GM12878 (cell line): ENCODE data around the gene TBCK.

ENCODE experiments used
- CBFB ChIP-seq: IDR thresholded peaks from 2 replicates; pipeline ENCODE4 v1.6.1; 2016; ENCODE audit warnings: antibody characterized with exemption, low read depth
- EP300 ChIP-seq, 2 experiments: fragments of 150-350 bp in 1 of 2; IDR thresholded peaks; 2 replicates each; pipeline ENCODE4 v1.6.1; 2011 to 2012; ENCODE audit warnings: low read depth in 2 of 2, low read length in 2 of 2, borderline replicate concordance in 1 of 2, improper control_type of control experiment in 1 of 2, inconsistent platforms in 1 of 2; ENCODE audit not compliant: control insufficient read depth in 1 of 2
- KAT2A ChIP-seq: conservative IDR thresholded peaks from 2 replicates; pipeline ENCODE4 v1.6.1; 2011; ENCODE audit warnings: low read depth, low read length; ENCODE audit not compliant: control insufficient read depth
- MEF2A ChIP-seq: IDR thresholded peaks from 2 replicates; pipeline ENCODE4 v1.6.1; 2011; ENCODE audit warnings: low read depth, mild to moderate bottlenecking, low read length, moderate library complexity; ENCODE audit not compliant: insufficient read depth
- SMAD1 ChIP-seq: fragments of 450-650 bp; IDR thresholded peaks from 2 replicates; pipeline ENCODE4 v1.6.1; 2018; ENCODE audit warnings: mild to moderate bottlenecking, low read depth; ENCODE audit not compliant: partially characterized antibody
- TF ChIP-seq, protein P1 (sequence below), 3 experiments: IDR thresholded peaks in 2 of 3; conservative IDR thresholded peaks in 1 of 3; 2 replicates each; pipeline ENCODE4 v1.5.1; 2011; ENCODE audit warnings: low read depth in 3 of 3, low read length in 3 of 3, mild to moderate bottlenecking in 3 of 3, control low read depth in 2 of 3, moderate library complexity in 2 of 3, inconsistent platforms in 1 of 3, mixed read lengths in 1 of 3; ENCODE audit not compliant: control insufficient read depth in 2 of 3, insufficient read depth in 1 of 3; ENCODE audit errors: extremely low read depth in 1 of 3

DNA sequence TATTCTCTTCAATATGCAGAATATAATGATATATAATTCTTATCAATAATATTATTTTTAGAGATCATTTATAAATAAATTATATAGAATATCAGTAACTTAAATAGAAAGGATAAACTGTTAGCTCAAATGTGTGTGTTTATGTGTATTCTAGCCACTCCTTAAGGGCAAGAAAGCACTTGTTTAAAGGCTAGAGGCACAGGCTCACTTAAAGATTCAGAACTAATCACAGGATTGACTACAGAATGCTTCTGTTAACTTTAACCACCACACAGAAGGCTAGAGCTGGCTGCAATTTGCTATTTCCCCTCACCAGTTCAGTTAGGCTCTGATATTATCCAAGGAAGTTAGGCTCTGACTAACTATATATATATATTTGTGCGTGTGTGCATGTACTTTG lies 69.6 kb downstream of the TBCK start:
- TF ChIP-seq, protein P1, sequence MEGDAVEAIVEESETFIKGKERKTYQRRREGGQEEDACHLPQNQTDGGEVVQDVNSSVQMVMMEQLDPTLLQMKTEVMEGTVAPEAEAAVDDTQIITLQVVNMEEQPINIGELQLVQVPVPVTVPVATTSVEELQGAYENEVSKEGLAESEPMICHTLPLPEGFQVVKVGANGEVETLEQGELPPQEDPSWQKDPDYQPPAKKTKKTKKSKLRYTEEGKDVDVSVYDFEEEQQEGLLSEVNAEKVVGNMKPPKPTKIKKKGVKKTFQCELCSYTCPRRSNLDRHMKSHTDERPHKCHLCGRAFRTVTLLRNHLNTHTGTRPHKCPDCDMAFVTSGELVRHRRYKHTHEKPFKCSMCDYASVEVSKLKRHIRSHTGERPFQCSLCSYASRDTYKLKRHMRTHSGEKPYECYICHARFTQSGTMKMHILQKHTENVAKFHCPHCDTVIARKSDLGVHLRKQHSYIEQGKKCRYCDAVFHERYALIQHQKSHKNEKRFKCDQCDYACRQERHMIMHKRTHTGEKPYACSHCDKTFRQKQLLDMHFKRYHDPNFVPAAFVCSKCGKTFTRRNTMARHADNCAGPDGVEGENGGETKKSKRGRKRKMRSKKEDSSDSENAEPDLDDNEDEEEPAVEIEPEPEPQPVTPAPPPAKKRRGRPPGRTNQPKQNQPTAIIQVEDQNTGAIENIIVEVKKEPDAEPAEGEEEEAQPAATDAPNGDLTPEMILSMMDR (IDR thresholded peaks at IDR 0.05 in 2 of 3, conservative IDR thresholded peaks at IDR 0.05 in 1 of 3; ENCODE audit: control insufficient read depth in 2 of 3, extremely low read depth in 1 of 3, insufficient read depth in 1 of 3, low read depth in 3 of 3, low read length in 3 of 3) = no peak
- TF ChIP-seq KAT2A (no peak), CBFB (no peak), MEF2A (no peak), SMAD1 (no peak), EP300 (IDR thresholded peaks at IDR 0.05; ENCODE audit: borderline replicate concordance in 1 of 2, control insufficient read depth in 1 of 2, low read depth in 2 of 2, low read length in 2 of 2) (no peak)
